SK-N-MC (cell line): ENCODE measurements around the gene SCYL3.
"Not testable (repeated sequence)": the region's sequence is repeated elsewhere in the genome, so short reads cannot be mapped to it uniquely, and the experiment has no call there.

ENCODE experiments used
- DNase-seq: peaks from one replicate; pipeline ENCODE4 v3.0.0-alpha.2; 2011; ENCODE audit warnings: low read depth, low spot score
- H3K27ac ChIP-seq: fragments of 200-600 bp; sonication (generic); 2 replicates; pipeline ENCODE4 v1.5.1; 2016; ENCODE audit warnings: mixed run types
- H3K36me3 ChIP-seq: fragments of 200-600 bp; sonication (generic); 2 replicates; pipeline ENCODE4 v1.6.1; 2017; ENCODE audit warnings: antibody characterized with exemption, low read length, mixed read lengths; ENCODE audit not compliant: insufficient read depth
- H3K4me3 ChIP-seq: fragments of 200-600 bp; sonication (generic); 2 replicates; pipeline ENCODE4 v1.5.1; 2016
- H3K9ac ChIP-seq: fragments of 200-600 bp; sonication (generic); 2 replicates; pipeline ENCODE4 v1.8.0; 2017; ENCODE audit warnings: mixed run types, mixed read lengths; ENCODE audit not compliant: insufficient read length
- H3K9me3 ChIP-seq: fragments of 200-600 bp; sonication (generic); 2 replicates; pipeline ENCODE4 v1.6.1; 2017; ENCODE audit warnings: low read depth, mild to moderate bottlenecking, antibody characterized with exemption, low read length, moderate library complexity, mixed read lengths
- EZH2 ChIP-seq: fragments of 200-600 bp; sonication (generic); IDR thresholded peaks from one replicate; pipeline ENCODE4 v1.6.1; 2017; ENCODE audit warnings: antibody characterized with exemption
- FOXP2 ChIP-seq: optimal IDR thresholded peaks from 2 replicates; pipeline ENCODE3; 2011; ENCODE audit warnings: mild to moderate bottlenecking, moderate library complexity; ENCODE audit not compliant: insufficient read depth; ENCODE audit errors: extremely low read length, control extremely low read depth
- POLR2AphosphoS5 ChIP-seq: IDR thresholded peaks from 2 replicates; pipeline ENCODE4 v1.6.1; 2012; ENCODE audit warnings: mild to moderate bottlenecking, low read depth, low read length, borderline replicate concordance

Gene SCYL3

GRCh38 chr1:169868978-169869377 is 24.7 kb downstream of the SCYL3 start:
- TF ChIP-seq FOXP2 (no peak), EZH2 (no peak), POLR2AphosphoS5 (no peak)
- no peak for DNase-seq
- Histone ChIP-seq H3K9ac (no peak overlapping the region), H3K27ac (no peak overlapping the region), H3K9me3 (no peaks in the 10 kb centered on the region), H3K4me3 (no peak overlapping the region), H3K36me3 (peaks cover 86% of the 10 kb centered on the region)

- no peak overlapping the region for H3K27ac ChIP-seq
- H3K9me3 ChIP-seq: no peaks in the 10 kb centered on the region
- DNase-seq: no peak
- no peak overlapping the region for H3K9ac ChIP-seq
- no peak for TF ChIP-seq POLR2AphosphoS5
- TF ChIP-seq FOXP2: no peak
- TF ChIP-seq EZH2: no peak
- no peak overlapping the region for H3K4me3 ChIP-seq
- H3K36me3 ChIP-seq: peaks cover 83% of the 10 kb centered on the region
Observed at GRCh38 chr1:169867012-169867675, 26.6 kb downstream of the SCYL3 start.

GRCh38 chr1:169866577-169866976 is 27.1 kb downstream of the SCYL3 start:
- H3K36me3 ChIP-seq: peaks cover 81% of the 10 kb centered on the region
- DNase-seq: no peak

GRCh38 chr1:169864531-169864930 is 29.2 kb downstream of the SCYL3 start:
- not testable (repeated sequence) for H3K4me3 ChIP-seq, H3K9ac ChIP-seq, DNase-seq, H3K9me3 ChIP-seq, H3K27ac ChIP-seq
- H3K36me3 ChIP-seq: peaks cover 78% of the 10 kb centered on the region

More at GRCh38 chr1:169866577-169866976, 27.1 kb downstream of the SCYL3 start:
- Histone ChIP-seq H3K9ac (no peak overlapping the region), H3K27ac (no peak overlapping the region), H3K9me3 (no peaks in the 10 kb centered on the region), H3K4me3 (no peak overlapping the region)
- TF ChIP-seq EZH2: no peak
- no peak for TF ChIP-seq FOXP2
- TF ChIP-seq POLR2AphosphoS5: no peak

GRCh38 chr1:169860750-169861149 is 32.9 kb downstream of the SCYL3 start:
- Histone ChIP-seq H3K9ac (no peak overlapping the region), H3K27ac (no peak overlapping the region), H3K9me3 (no peaks in the 10 kb centered on the region), H3K4me3 (no peak overlapping the region), H3K36me3 (peaks cover 70% of the 10 kb centered on the region)
- DNase-seq: no peak
- TF ChIP-seq EZH2 (no peak), POLR2AphosphoS5 (no peak), FOXP2 (no peak)

- TF ChIP-seq FOXP2 (no peak), EZH2 (no peak), POLR2AphosphoS5 (no peak)
- Histone ChIP-seq H3K9ac (no peak overlapping the region), H3K9me3 (no peaks in the 10 kb centered on the region), H3K36me3 (peaks cover 70% of the 10 kb centered on the region), H3K27ac (no peak overlapping the region), H3K4me3 (no peak overlapping the region)
- DNase-seq: no peak
Observed at GRCh38 chr1:169860187-169860586, 33.5 kb downstream of the SCYL3 start.

- Histone ChIP-seq H3K9ac (no peak overlapping the region), H3K4me3 (no peak overlapping the region), H3K27ac (no peak overlapping the region), H3K36me3 (peaks cover 74% of the 10 kb centered on the region), H3K9me3 (no peaks in the 10 kb centered on the region)
- no peak for DNase-seq
- no peak for TF ChIP-seq POLR2AphosphoS5
- TF ChIP-seq EZH2: no peak
- no peak for TF ChIP-seq FOXP2
Observed at GRCh38 chr1:169859001-169859400, 34.7 kb downstream of the SCYL3 start.

- Histone ChIP-seq H3K27ac (no peak overlapping the region), H3K4me3 (no peak overlapping the region), H3K36me3 (peaks cover 74% of the 10 kb centered on the region), H3K9ac (no peak overlapping the region), H3K9me3 (no peaks in the 10 kb centered on the region)
- no peak for DNase-seq
- TF ChIP-seq POLR2AphosphoS5 (no peak), FOXP2 (no peak), EZH2 (no peak)
Observed at GRCh38 chr1:169858467-169858866, 35.2 kb downstream of the SCYL3 start.

GRCh38 chr1:169853341-169853740 is 40.4 kb downstream of the SCYL3 start:
- H3K4me3 ChIP-seq: no peak overlapping the region
- DNase-seq: no peak
- peaks cover 90% of the 10 kb centered on the region for H3K36me3 ChIP-seq
- TF ChIP-seq POLR2AphosphoS5: no peak
- TF ChIP-seq EZH2: no peak
- no peak for TF ChIP-seq FOXP2
- H3K9ac ChIP-seq: no peak overlapping the region
- H3K27ac ChIP-seq: no peak overlapping the region
- no peaks in the 10 kb centered on the region for H3K9me3 ChIP-seq
